K562 (cell line): ENCODE data around the gene CACNA1S. TPM values are rescaled to one million over a fixed set of nuclear protein-coding genes. Genes with fewer than 3 reads are reported as not detected.

Experiments used
- ARID3A ChIP-seq: IDR thresholded peaks from 2 replicates; pipeline ENCODE4 v1.6.1; 2012; ENCODE audit warnings: low read depth, low read length, improper control_type of control experiment, borderline replicate concordance
- BCOR ChIP-seq: fragments of 450-650 bp; IDR thresholded peaks from 2 replicates; pipeline ENCODE4 v1.6.1; 2016
- CBX3 ChIP-seq, 2 experiments: IDR thresholded peaks; 1 replicate in 1 of 2; 2 replicates in 1 of 2; pipeline ENCODE4 v1.6.1; 2012; ENCODE audit warnings: inconsistent platforms in 2 of 2, low read length in 2 of 2, borderline replicate concordance in 1 of 2, control low read depth in 1 of 2
- DDX20 ChIP-seq: fragments of 450-650 bp; IDR thresholded peaks from 2 replicates; pipeline ENCODE4 v1.6.1; 2016; ENCODE audit warnings: missing genetic modification characterization, low read depth, mild to moderate bottlenecking, missing compliant biosample characterization, moderate library complexity
- DPF2 ChIP-seq: fragments of 450-650 bp; IDR thresholded peaks from 2 replicates; pipeline ENCODE4 v1.6.1; 2016
- ELF1 ChIP-seq: fragments of 200-800 bp; sonication (Bioruptor generic); IDR thresholded peaks from 2 replicates; pipeline ENCODE4 v1.6.1; 2016; ENCODE audit warnings: missing genetic modification characterization, missing compliant biosample characterization
- GTF3C2 ChIP-seq: IDR thresholded peaks from 3 replicates; pipeline ENCODE4 v1.6.1; 2011; ENCODE audit warnings: borderline replicate concordance, mild to moderate bottlenecking, moderate library complexity; ENCODE audit not compliant: insufficient read length; ENCODE audit errors: extremely low read depth
- HEY1 ChIP-seq: fragments of 250-450 bp; sonication (Bioruptor Pico); IDR thresholded peaks from 2 replicates; pipeline ENCODE4 v1.5.0; 2020; ENCODE audit warnings: mild to moderate bottlenecking, moderate library complexity, borderline replicate concordance
- ILK ChIP-seq: fragments of 450-650 bp; IDR thresholded peaks from 2 replicates; pipeline ENCODE4 v1.6.1; 2016; ENCODE audit warnings: missing genetic modification characterization, low read depth, mild to moderate bottlenecking, missing compliant biosample characterization, moderate library complexity, borderline replicate concordance
- NBN ChIP-seq: fragments of 450-650 bp; IDR thresholded peaks from 2 replicates; pipeline ENCODE4 v1.6.1; 2016; ENCODE audit warnings: low read depth, mild to moderate bottlenecking
- PCBP2 ChIP-seq: fragments of 200-400 bp; formaldehyde crosslinking; IDR thresholded peaks from 2 replicates; pipeline ENCODE4 v1.6.1; 2018; ENCODE audit warnings: low read length, low read depth, mild to moderate bottlenecking, moderate library complexity; ENCODE audit not compliant: poor library complexity, severe bottlenecking
- PURB ChIP-seq: sonication (generic); formaldehyde crosslinking; IDR thresholded peaks from 2 replicates; pipeline ENCODE4 v1.9.0; 2021; ENCODE audit warnings: low read depth, mild to moderate bottlenecking, missing genetic modification reagents
- RBM25 ChIP-seq: fragments of 200-400 bp; formaldehyde crosslinking; IDR thresholded peaks from 2 replicates; pipeline ENCODE4 v1.6.1; 2018; ENCODE audit warnings: low read length, low read depth, moderate library complexity; ENCODE audit not compliant: severe bottlenecking
- RHOXF2B ChIP-seq: fragments of 250-450 bp; sonication (Bioruptor Pico); conservative IDR thresholded peaks from 2 replicates; pipeline ENCODE4 v1.5.1; 2021
- SAFB2 ChIP-seq: fragments of 200-400 bp; formaldehyde crosslinking; IDR thresholded peaks from 2 replicates; pipeline ENCODE4 v1.6.1; 2018; ENCODE audit warnings: borderline replicate concordance, low read length, low read depth, moderate library complexity; ENCODE audit not compliant: severe bottlenecking
- TAL1 ChIP-seq: fragments of 450-650 bp; IDR thresholded peaks from 2 replicates; pipeline ENCODE4 v1.6.1; 2016; ENCODE audit warnings: mild to moderate bottlenecking
- ZFPM2 ChIP-seq: fragments of 250-450 bp; sonication (Bioruptor Pico); IDR thresholded peaks from 2 replicates; pipeline ENCODE4 v1.5.1; 2022; ENCODE audit warnings: mild to moderate bottlenecking
- ZNF143 ChIP-seq: sonication (generic); formaldehyde crosslinking; IDR thresholded peaks from 2 replicates; pipeline ENCODE4 v1.9.0; 2022; ENCODE audit warnings: mild to moderate bottlenecking, missing genetic modification reagents
- ZNF445 ChIP-seq: fragments of 250-450 bp; sonication (Bioruptor Pico); IDR thresholded peaks from 2 replicates; pipeline ENCODE4 v1.4.0; 2020; ENCODE audit warnings: low read depth, mild to moderate bottlenecking, moderate library complexity
- polyA plus RNA-seq, 8 experiments: library from polyadenylated mRNA; depleted of rRNA in 4 of 8; stranded (reverse) in 5 of 8; unstranded in 3 of 8; fragments of >200 nt; fragmentation: Nextera tagmentation in 2 of 8; fragmentation: Illumina TruSeq in 1 of 8; extraction: Ambion mirVana in 2 of 8; extraction: Trizol in 1 of 8; gene quantifications; 2 replicates each; pipeline versions ENCODE4 v1.2.1 to v1.2.3, GENCODE V29; 2011 to 2014; ENCODE audit warnings: inconsistent platforms in 1 of 8, missing spikeins in 1 of 8
- total RNA-seq, 7 experiments: library from RNA; depleted of rRNA in 6 of 7; stranded (reverse); fragments of >200 nt in 6 of 7; fragmentation: Illumina TruSeq in 2 of 7; extraction: Trizol in 2 of 7; gene quantifications; 2 replicates each; pipeline versions ENCODE4 v1.2.1 to v1.2.3, GENCODE V29; 2011 to 2021; ENCODE audit warnings: low replicate concordance in 1 of 7
- TF ChIP-seq, protein P1 (sequence below): fragments of 450-650 bp; formaldehyde crosslinking; IDR thresholded peaks from 2 replicates; pipeline ENCODE4 v1.4.0; 2022; ENCODE audit warnings: missing genetic modification characterization
- TF ChIP-seq, protein P2 (sequence below): sonication (generic); formaldehyde crosslinking; IDR thresholded peaks from 2 replicates; pipeline ENCODE4 v1.8.1; 2023; ENCODE audit warnings: mild to moderate bottlenecking, missing genetic modification reagents, moderate library complexity

CACNA1S gene
- total and polyA plus RNA-seq, 9 of the 15 experiments (the other 6 are each of a cell fraction or from before 2014, with no cell fraction given): not detected

DNA sequence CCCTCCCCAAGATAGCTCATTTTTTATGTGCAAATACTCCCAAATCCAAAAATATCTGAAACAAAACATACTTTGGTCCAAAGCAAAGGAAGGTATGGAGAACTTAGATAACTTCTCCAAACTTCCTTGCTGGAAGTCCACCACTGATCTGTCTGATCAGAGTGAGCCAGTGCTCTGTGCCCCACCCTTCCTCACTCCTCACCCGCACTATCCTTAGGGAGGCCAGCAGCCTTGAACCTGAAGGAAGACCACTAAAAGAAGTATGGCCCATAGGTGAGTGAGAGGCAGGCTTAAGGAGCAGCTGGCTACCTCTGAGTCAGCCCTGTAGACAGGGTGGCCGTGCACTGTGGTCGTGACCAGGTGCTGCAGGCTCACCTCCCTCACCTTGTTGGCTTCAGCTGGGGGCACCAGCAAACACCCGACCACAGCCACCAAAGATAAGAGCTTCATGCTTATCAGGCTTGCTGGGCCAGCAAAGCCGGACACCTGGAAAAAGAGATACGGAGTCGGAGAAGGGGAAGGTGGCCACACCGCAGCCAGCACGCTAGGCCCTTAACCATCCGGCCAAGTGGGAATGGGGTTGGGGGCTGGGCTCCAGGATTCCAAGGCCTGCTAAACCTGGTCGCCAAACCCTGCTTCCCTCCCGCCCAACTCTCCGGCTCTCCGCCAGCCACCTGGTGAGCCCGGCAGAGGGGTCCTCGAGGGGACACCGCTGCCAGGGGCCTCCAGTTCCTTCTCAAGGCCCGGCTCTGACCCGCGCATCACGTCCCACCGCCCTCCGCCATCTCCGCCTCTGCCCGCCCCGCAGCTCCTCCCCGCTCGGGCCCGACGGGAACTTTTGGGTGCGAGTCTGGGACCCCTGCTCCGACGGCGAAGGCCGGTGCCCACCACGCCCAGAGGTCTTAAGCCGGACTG, 41.5 kb upstream of the CACNA1S start (continued):
- TF ChIP-seq GTF3C2: no peak
- no peak for TF ChIP-seq ELF1 (tag)
- no peak for TF ChIP-seq SAFB2
- TF ChIP-seq, protein P1, sequence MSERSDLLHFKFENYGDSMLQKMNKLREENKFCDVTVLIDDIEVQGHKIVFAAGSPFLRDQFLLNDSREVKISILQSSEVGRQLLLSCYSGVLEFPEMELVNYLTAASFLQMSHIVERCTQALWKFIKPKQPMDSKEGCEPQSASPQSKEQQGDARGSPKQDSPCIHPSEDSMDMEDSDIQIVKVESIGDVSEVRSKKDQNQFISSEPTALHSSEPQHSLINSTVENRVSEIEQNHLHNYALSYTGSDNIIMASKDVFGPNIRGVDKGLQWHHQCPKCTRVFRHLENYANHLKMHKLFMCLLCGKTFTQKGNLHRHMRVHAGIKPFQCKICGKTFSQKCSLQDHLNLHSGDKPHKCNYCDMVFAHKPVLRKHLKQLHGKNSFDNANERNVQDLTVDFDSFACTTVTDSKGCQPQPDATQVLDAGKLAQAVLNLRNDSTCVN (CRISPR knock-in tag): no peak
- 0 out of 2 replicates have a peak, but pooled peaks have one; percentile 32 for TF ChIP-seq RHOXF2B (CRISPR knock-in tag)
- TF ChIP-seq ZFPM2 (CRISPR knock-in tag): no peak
- TF ChIP-seq CBX3 (IDR thresholded peaks at IDR 0.05; ENCODE audit: borderline replicate concordance in 1 of 2, low read length in 2 of 2): no peak
- TF ChIP-seq, protein P2, sequence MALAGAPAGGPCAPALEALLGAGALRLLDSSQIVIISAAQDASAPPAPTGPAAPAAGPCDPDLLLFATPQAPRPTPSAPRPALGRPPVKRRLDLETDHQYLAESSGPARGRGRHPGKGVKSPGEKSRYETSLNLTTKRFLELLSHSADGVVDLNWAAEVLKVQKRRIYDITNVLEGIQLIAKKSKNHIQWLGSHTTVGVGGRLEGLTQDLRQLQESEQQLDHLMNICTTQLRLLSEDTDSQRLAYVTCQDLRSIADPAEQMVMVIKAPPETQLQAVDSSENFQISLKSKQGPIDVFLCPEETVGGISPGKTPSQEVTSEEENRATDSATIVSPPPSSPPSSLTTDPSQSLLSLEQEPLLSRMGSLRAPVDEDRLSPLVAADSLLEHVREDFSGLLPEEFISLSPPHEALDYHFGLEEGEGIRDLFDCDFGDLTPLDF (CRISPR knock-in tag): no peak
- TF ChIP-seq ZNF445 (CRISPR knock-in tag): no peak
- no peak for TF ChIP-seq HEY1 (CRISPR knock-in tag)
- peak; percentile 55; the same call in 1 of the 2 replicates for TF ChIP-seq BCOR
- TF ChIP-seq DDX20 (tag): no peak
- TF ChIP-seq ZNF143 (CRISPR knock-in tag): no peak
- peak; percentile 95 for TF ChIP-seq DPF2
- no peak for TF ChIP-seq PURB
- TF ChIP-seq TAL1: peak; percentile 97
- no peak for TF ChIP-seq ILK (tag)
- TF ChIP-seq NBN: 0 out of 2 replicates have a peak, but pooled peaks have one; percentile 58
- TF ChIP-seq PCBP2: no peak
- no peak for TF ChIP-seq ARID3A
- TF ChIP-seq RBM25: no peak
